Transverse colon (tissue), 4 donors: Measurements from ENCODE around the gene METTL1. TPM values are rescaled to one million over a fixed set of nuclear protein-coding genes. Genes with fewer than 3 reads are reported as not detected.

ENCODE experiments used
- DNase-seq: peaks from one replicate; pipeline ENCODE4 v3.0.0-alpha.2; 2019
- H3K27ac ChIP-seq, 4 donors: fragments of 200-600 bp; sonication (generic); 2 replicates each; pipeline ENCODE4 v1.5.1; 2016 to 2018; ENCODE audit warnings: inconsistent platforms in 4 of 4
- H3K27me3 ChIP-seq: fragments of 200-600 bp; sonication (generic); 2 replicates; pipeline ENCODE4 v1.5.1; 2017; ENCODE audit warnings: inconsistent platforms
- H3K36me3 ChIP-seq, 4 donors: fragments of 200-600 bp; sonication (generic); 2 replicates each; pipeline ENCODE4 v1.5.1; 2017 to 2019; ENCODE audit warnings: inconsistent platforms in 4 of 4
- H3K4me1 ChIP-seq, 4 donors: fragments of 200-600 bp; sonication (generic); 2 replicates each; pipeline ENCODE4 v1.5.1; 2017 to 2020; ENCODE audit warnings: inconsistent platforms in 4 of 4
- H3K4me3 ChIP-seq, 4 donors: fragments of 200-600 bp; sonication (generic); 1 replicate in 1 of 4; 2 replicates in 3 of 4; pipeline versions ENCODE4 v1.5.1 to v1.6.1; 2017 to 2019; ENCODE audit warnings: inconsistent platforms in 4 of 4
- H3K9me3 ChIP-seq, 2 donors: fragments of 200-600 bp; sonication (generic); 2 replicates each; pipeline ENCODE4 v1.5.1; 2017 to 2019; ENCODE audit warnings: inconsistent platforms in 2 of 2
- EP300 ChIP-seq: sonication (generic); formaldehyde crosslinking; IDR thresholded peaks from one replicate; pipeline ENCODE4 v1.6.1; 2017; ENCODE audit warnings: antibody characterized with exemption, low read depth
- POLR2A ChIP-seq: fragments of 450-650 bp; IDR thresholded peaks from one replicate; pipeline ENCODE4 v1.6.1; 2016; ENCODE audit warnings: antibody characterized with exemption, mild to moderate bottlenecking, moderate library complexity
- POLR2AphosphoS5 ChIP-seq, 3 donors: sonication (generic); formaldehyde crosslinking; IDR thresholded peaks; one replicate each; pipeline ENCODE4 v1.6.1; 2016; ENCODE audit warnings: antibody characterized with exemption in 3 of 3
- WGBS, 2 donors: methylation state at CpG; one replicate each; pipeline ENCODE4 v1.1.5; 2018; ENCODE audit warnings: low coverage in 1 of 2; 5-methylcytosine and 5-hydroxymethylcytosine counted together
- in situ Hi-C, 4 donors: fragments of 200-750 bp; cut with MboI; loops; one replicate each; pipeline versions ENCODE4 v1.15.0 to v1.15.1; 2017; ENCODE audit warnings: low sequenced_read_pairs in 3 of 4, low pct_ligation_motif_present in 1 of 4, low pct_unique_long_range_greater_than_20kb in 1 of 4
- intact Hi-C: fragments of 100-400 bp; cut with DNase I; formaldehyde crosslinking; loops from one replicate; pipeline ENCODE4 v1.15.1; 2023; ENCODE audit warnings: low total_unique reads
- total RNA-seq, 4 donors: library from RNA; depleted of rRNA; stranded (reverse); fragments of >200 nt; gene quantifications; one replicate each; pipeline ENCODE4 v1.1.0, GENCODE V29; 2016
- TF ChIP-seq, protein P1 (sequence below), 5 experiments: fragments of 200-600 bp in 3 of 5; fragments of 450-650 bp in 2 of 5; sonication (generic) in 3 of 5; IDR thresholded peaks; 1 replicate in 2 of 5; 2 replicates in 3 of 5; pipeline ENCODE4 v1.5.1; 2016 to 2017; ENCODE audit warnings: antibody characterized with exemption in 5 of 5, inconsistent platforms in 3 of 5, mild to moderate bottlenecking in 2 of 5, moderate library complexity in 1 of 5

The METTL1 gene
- total RNA-seq, 4 donors from 2014 or later = 4.1 to 7.1 (median 4.5) TPM

DNA sequence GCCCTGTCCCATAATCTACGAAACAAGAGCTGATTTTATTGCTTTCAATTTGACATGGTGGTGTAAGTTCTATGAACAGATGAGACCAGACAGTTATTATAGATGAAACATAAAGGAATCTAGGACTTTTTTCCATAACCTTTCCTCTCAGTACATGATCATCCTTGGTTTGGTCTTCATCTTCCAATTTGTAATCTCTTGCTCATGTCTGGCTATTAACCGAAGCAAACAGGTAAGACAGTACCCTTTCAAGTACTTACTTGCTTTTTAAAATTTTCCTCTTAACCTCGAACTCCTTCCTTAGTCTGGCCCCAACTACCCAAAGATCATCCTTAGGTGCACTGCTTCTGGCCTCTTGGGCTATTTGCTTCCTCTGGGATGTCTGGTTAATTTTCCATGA is 25.9 kb downstream of the METTL1 start:
- Histone ChIP-seq H3K27me3 (no peaks in the 10 kb centered on the region), H3K27ac (peak overlapping the region in 3 of 4 donors; percentile 95 to 96 (median 95)), H3K36me3 (peaks cover 0 to 24% (median 6%) of the 10 kb centered on the region in 4 donors), H3K9me3 (no peaks in the 10 kb centered on the region), H3K4me3 (peak overlapping the region in 1 of 4 donors; percentile 85), H3K4me1 (peaks cover 5 to 26% (median 10%) of the 10 kb centered on the region in 4 donors)
- no peak for TF ChIP-seq POLR2AphosphoS5 (IDR thresholded peaks at IDR 0.05)
- TF ChIP-seq EP300 = no peak
- TF ChIP-seq POLR2A = no peak
- TF ChIP-seq, protein P1, sequence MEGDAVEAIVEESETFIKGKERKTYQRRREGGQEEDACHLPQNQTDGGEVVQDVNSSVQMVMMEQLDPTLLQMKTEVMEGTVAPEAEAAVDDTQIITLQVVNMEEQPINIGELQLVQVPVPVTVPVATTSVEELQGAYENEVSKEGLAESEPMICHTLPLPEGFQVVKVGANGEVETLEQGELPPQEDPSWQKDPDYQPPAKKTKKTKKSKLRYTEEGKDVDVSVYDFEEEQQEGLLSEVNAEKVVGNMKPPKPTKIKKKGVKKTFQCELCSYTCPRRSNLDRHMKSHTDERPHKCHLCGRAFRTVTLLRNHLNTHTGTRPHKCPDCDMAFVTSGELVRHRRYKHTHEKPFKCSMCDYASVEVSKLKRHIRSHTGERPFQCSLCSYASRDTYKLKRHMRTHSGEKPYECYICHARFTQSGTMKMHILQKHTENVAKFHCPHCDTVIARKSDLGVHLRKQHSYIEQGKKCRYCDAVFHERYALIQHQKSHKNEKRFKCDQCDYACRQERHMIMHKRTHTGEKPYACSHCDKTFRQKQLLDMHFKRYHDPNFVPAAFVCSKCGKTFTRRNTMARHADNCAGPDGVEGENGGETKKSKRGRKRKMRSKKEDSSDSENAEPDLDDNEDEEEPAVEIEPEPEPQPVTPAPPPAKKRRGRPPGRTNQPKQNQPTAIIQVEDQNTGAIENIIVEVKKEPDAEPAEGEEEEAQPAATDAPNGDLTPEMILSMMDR (IDR thresholded peaks at IDR 0.05) = no peak
- no peak for DNase-seq
- in situ Hi-C loops = no loop called here
- intact Hi-C loops = no loop called here
- WGBS, 2 donors = 73 to 75% methylated on average over 3 of the region's 3 CpGs

DNA sequence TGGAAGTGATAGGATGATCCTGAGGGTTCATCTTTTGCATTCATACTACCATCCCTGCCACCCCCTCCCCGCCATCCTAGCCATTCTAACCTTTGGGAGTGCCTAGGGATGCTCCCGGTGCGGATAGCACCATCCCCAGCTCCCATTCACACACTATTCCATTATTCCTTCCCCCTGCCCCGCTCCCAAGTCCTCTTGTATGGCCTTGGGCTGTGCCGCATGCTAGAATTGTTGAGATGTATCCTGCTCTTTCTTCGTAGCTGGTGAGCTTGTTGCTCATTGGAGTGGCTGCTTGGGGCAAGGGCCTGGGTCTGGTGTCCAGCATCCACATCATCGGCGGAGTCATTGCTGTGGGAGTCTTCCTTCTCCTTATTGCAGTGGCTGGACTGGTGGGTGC is 26.4 kb downstream of the METTL1 start:
- 58 to 70% methylated on average over 2 to 8 of the region's 8 CpGs for WGBS, 2 donors
- H3K4me3 ChIP-seq = peak overlapping the region; percentile 79 to 98 (median 89)
- TF ChIP-seq, protein P1 (IDR thresholded peaks at IDR 0.05) = no peak
- no peak for TF ChIP-seq POLR2A
- TF ChIP-seq POLR2AphosphoS5 (IDR thresholded peaks at IDR 0.05) = no peak
- no peak for TF ChIP-seq EP300
- H3K36me3 ChIP-seq = peaks cover 0 to 24% (median 6%) of the 10 kb centered on the region in 4 donors
- no peaks in the 10 kb centered on the region for H3K9me3 ChIP-seq
- DNase-seq = no peak
- intact Hi-C loops = no loop called here
- H3K27me3 ChIP-seq = peaks cover 2% of the 10 kb centered on the region
- H3K27ac ChIP-seq = peak overlapping the region; percentile 93 to 96 (median 95)
- peaks cover 4 to 22% (median 9%) of the 10 kb centered on the region in 4 donors for H3K4me1 ChIP-seq
- in situ Hi-C loops = no loop called here

DNA sequence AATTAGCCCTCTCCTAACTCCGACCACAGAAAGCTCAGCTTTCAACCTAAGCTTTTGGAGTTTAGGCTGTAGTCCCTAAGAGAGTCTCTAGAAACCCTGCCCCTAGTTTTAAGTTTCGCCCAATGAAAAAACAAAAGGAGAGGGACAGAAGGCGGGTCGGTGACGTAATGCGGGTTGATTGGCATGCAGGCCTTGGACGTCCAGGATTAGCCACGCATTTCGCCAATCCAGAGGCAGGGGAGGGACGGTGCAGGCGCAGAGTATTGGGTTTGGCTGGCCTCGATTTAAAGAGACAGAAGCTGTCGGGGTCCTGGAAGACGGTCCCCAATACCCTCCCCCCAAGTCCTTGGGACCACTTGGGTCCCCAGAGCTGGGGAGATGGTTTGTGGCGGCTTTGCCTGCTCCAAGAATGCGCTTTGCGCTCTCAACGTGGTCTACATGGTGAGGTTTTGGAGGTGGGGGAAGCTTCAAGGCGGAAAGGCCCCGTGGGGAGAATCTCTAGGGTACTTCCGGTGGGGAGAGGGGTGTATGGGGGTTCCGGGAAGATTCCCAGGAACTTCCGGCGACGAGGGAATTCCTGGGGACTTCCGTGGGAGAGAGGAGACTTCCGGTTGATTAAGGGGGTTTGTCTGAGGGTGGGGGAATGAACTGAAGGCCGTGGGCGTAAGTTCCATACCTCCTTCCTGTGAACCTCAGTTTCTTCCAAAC is 27.0 kb downstream of the METTL1 start, which contains the start of gene TSPAN31:
Gene TSPAN31, plus strand, starts transcription at position 263 of the 708 bp plus-strand sequence. Its CDS starts 116 bp downstream, at position 379.
- 1% methylated on average over 29 of the region's 29 CpGs; no CpG with 5 or more reads in 1 of the 2 donors for WGBS, 2 donors
- intact Hi-C loops = no loop called here
- in situ Hi-C loops = no loop called here
- H3K4me1 ChIP-seq = peaks cover 4 to 22% (median 9%) of the 10 kb centered on the region in 4 donors
- TF ChIP-seq EP300 (no peak), POLR2A (peak; percentile 65), POLR2AphosphoS5 (IDR thresholded peaks at IDR 0.05) (peak; percentile 33 to 68 (median 58))
- TF ChIP-seq, protein P1 (IDR thresholded peaks at IDR 0.05) = peak in 1 of 5 experiments; percentile 21
- H3K36me3 ChIP-seq = peaks cover 0 to 24% (median 6%) of the 10 kb centered on the region in 4 donors
- peak within 1 kb of the TSS; percentile 79 to 98 (median 89) for H3K4me3 ChIP-seq
- no peaks in the 10 kb centered on the region for H3K9me3 ChIP-seq
- peak within 1 kb of the TSS; percentile 93 to 96 (median 95) for H3K27ac ChIP-seq
- DNase-seq = peak; percentile 98
- H3K27me3 ChIP-seq = peaks cover 8% of the 10 kb centered on the region

DNA sequence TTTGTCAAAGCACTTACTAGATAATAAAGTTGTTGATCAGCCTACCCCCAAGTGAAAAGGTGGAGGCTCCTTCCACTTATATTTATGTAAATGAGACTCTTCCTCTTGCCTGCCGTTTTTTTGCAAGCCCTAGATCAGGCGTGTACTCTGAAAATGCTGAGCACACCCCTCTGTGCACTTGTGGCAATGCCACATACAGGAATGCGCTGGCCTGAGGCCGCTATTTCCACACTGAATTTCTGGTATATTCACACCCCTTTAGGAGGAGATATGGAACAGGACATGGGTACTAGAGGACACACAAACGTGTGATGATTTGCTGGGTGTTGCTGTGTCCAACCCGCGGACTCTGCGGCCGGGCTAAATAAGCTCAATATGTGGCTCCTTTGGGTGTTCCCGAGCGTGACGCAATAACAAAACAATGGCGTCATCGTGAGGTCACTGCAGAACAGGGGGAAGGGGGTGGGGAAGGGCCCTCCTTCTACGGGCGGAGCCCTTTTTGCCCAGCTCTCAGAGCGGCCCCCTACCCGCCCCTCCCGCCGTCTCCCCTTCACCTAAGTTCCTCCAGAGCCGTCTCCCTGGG is 27.6 kb downstream of the METTL1 start:
- intact Hi-C loops (no loop called here), in situ Hi-C loops (no loop called here)
- TF ChIP-seq EP300 = no peak
- TF ChIP-seq, protein P1 (IDR thresholded peaks at IDR 0.05) = no peak
- no peak for TF ChIP-seq POLR2A
- no peak for TF ChIP-seq POLR2AphosphoS5 (IDR thresholded peaks at IDR 0.05)
- H3K27me3 ChIP-seq = peaks cover 14% of the 10 kb centered on the region
- H3K9me3 ChIP-seq = no peaks in the 10 kb centered on the region
- H3K4me1 ChIP-seq = peaks cover 4 to 22% (median 9%) of the 10 kb centered on the region in 4 donors
- H3K27ac ChIP-seq = peak overlapping the region; percentile 93 to 96 (median 95)
- WGBS, 2 donors = 11% methylated on average over 21 of the region's 21 CpGs; no CpG with 5 or more reads in 1 of the 2 donors
- peaks cover 0 to 23% (median 6%) of the 10 kb centered on the region in 4 donors for H3K36me3 ChIP-seq
- peak overlapping the region; percentile 79 to 98 (median 89) for H3K4me3 ChIP-seq
- DNase-seq = peak; percentile 84
